Cardiac muscle cell (in vitro differentiated cells and primary cell): ENCODE data around the gene GLT8D1. TPM values are rescaled to one million over a fixed set of nuclear protein-coding genes. Genes with fewer than 3 reads are reported as not detected.

ENCODE experiments used
- DNase-seq, 2 donors: peaks; one replicate each; pipeline versions ENCODE4 v3.0.0 to v3.0.0-alpha.2; 2010 to 2017; ENCODE audit warnings: low read depth in 1 of 2, low spot score in 1 of 2
- H3K27ac ChIP-seq: fragments of 200-600 bp; sonication (generic); 2 replicates; pipeline ENCODE4 v1.5.1; 2016
- H3K27me3 ChIP-seq: fragments of 200-600 bp; sonication (generic); 2 replicates; pipeline ENCODE4 v1.6.0; 2016; ENCODE audit warnings: control low read depth
- H3K36me3 ChIP-seq: fragments of 200-600 bp; sonication (generic); 2 replicates; pipeline ENCODE4 v1.5.1; 2016; ENCODE audit warnings: control low read depth
- H3K4me1 ChIP-seq: fragments of 200-600 bp; sonication (generic); 2 replicates; pipeline ENCODE4 v1.8.1; 2017; ENCODE audit warnings: low read depth, mild to moderate bottlenecking, mixed run types
- H3K4me3 ChIP-seq: fragments of 200-600 bp; sonication (generic); 2 replicates; pipeline ENCODE4 v1.5.1; 2016; ENCODE audit warnings: mild to moderate bottlenecking
- H3K9me3 ChIP-seq: fragments of 200-600 bp; sonication (generic); 2 replicates; pipeline ENCODE4 v1.5.1; 2017; ENCODE audit warnings: low read depth, mild to moderate bottlenecking, control low read depth
- CTCF ChIP-seq: IDR thresholded peaks from 2 replicates; pipeline ENCODE4 v1.5.1; 2012; ENCODE audit warnings: low read depth, mild to moderate bottlenecking, low read length
- polyA plus RNA-seq: library from polyadenylated mRNA; unstranded; fragments of >200 nt; fragmentation: Nextera tagmentation; extraction: Ambion mirVana; gene quantifications from 2 replicates; pipeline ENCODE4 v1.2.1, GENCODE V29; 2016
- total RNA-seq: library from RNA; depleted of rRNA; stranded (reverse); fragments of >200 nt; gene quantifications from 2 replicates; pipeline ENCODE4 v1.2.3, GENCODE V29; 2016

Gene GLT8D1
- total and polyA plus RNA-seq, 2 experiments from 2014 or later = 74.2 to 85.0 TPM

- Histone ChIP-seq H3K36me3 (peaks cover 63% of the 10 kb centered on the region), H3K27me3 (no peaks in the 10 kb centered on the region), H3K9me3 (no peaks in the 10 kb centered on the region), H3K27ac (no peak overlapping the region), H3K4me1 (no peaks in the 10 kb centered on the region), H3K4me3 (no peak overlapping the region)
- no peak for TF ChIP-seq CTCF
- DNase-seq = no peak
Observed at GRCh38 chr3:52651592-52651991, 54.0 kb downstream of the GLT8D1 start.

DNA sequence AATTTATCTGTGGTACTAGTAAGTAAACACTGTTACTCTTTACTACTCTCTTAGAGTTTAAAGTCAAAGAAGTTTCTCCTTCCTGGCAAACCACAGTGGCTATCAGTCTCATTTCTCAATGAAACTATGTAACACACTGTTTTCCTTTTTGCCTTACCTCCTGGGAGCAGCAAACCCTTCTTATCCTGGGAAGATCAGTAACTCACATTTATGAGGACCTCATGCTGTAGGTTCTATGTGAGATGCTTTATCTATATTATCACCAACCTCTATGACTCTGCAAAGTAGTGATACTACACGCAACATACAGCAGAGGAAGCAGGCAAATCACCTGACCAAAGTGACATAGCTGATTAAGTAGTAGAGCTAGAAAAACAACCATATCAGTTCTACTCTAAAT is 55.2 kb downstream of the GLT8D1 start:
- DNase-seq = peak in 1 of 2 donors; percentile 9
- Histone ChIP-seq H3K4me1 (no peaks in the 10 kb centered on the region), H3K4me3 (no peak overlapping the region), H3K27me3 (no peaks in the 10 kb centered on the region), H3K36me3 (peaks cover 63% of the 10 kb centered on the region), H3K9me3 (no peaks in the 10 kb centered on the region), H3K27ac (no peak overlapping the region)
- TF ChIP-seq CTCF = no peak

DNA sequence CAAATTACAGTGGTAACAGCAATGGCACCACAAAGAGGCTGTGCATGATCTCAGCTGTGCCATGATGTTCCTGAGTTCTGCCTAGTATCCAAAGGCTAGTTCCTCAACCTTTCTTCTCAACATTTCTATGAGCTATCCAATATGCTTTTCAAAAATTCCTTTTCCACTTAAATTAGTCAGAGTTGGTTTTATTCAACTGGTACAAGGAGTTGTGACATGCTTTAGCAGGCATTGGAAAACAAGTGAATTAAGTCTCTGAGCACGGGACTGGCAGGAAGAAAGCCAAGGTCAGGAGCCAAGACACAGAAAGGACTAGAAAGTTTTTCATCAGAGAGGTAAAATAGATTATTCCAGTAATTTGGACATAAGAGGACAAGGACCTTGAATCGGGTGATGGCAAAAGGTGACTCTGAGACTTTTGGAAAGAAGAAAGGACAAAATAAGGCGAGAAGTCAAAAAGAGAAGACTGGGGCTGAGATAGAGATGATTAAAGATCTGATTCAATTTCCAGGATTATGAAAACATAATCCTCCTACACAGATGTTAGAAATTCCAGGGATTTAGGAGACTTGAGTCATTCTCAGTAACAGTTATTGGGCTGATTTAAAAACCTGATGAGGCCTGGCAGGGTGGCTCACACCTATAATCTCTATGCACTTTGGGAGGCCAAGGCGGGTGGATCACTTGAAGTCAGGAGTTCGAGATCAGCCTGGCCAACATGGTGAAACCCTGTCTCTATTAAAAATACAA is 56.0 kb downstream of the GLT8D1 start:
- peak in 1 of 2 donors; percentile 60 for DNase-seq
- no peak for TF ChIP-seq CTCF
- H3K27ac ChIP-seq = no peak overlapping the region

DNA sequence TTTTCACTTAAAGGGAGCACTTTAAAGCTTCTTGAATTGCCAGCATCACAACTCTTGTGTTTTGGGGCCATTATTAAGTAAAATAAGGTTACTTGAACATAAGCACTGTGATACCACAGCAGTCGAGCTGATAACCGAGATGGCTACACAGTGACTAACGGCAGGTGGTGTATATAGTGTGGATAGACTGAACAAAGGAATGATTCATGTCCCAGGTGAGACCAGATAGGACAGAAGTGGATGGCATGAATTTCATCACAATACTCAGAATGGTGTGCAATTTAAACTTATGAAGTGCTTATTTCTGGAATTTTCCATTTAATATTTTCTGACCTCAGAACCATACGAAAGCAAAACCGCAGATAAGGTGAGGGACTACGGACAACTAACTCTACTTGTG is 60.0 kb downstream of the GLT8D1 start:
- DNase-seq = no peak
- H3K4me1 ChIP-seq = no peaks in the 10 kb centered on the region
- peaks cover 52% of the 10 kb centered on the region for H3K36me3 ChIP-seq
- TF ChIP-seq CTCF = no peak
- no peaks in the 10 kb centered on the region for H3K9me3 ChIP-seq
- no peaks in the 10 kb centered on the region for H3K27me3 ChIP-seq
- H3K4me3 ChIP-seq = no peak overlapping the region
- H3K27ac ChIP-seq = no peak overlapping the region

More for the DNA sequence above, 56.0 kb downstream of the GLT8D1 start:
- Histone ChIP-seq H3K4me3 (no peak overlapping the region), H3K4me1 (no peaks in the 10 kb centered on the region), H3K36me3 (peaks cover 58% of the 10 kb centered on the region), H3K9me3 (no peaks in the 10 kb centered on the region), H3K27me3 (no peaks in the 10 kb centered on the region)

Other genes starting within 250 kb of the GLT8D1 start
- gene STAB1, start 210.5 kb downstream of the GLT8D1 start, total RNA-seq = 0.81 and 2.2 TPM in 2 replicates
- 0.91 TPM in 1 of 2 replicates, not detected in the other for gene STAB1, start 210.5 kb downstream of the GLT8D1 start, polyA plus RNA-seq
- gene NT5DC2, start 171.9 kb downstream of the GLT8D1 start, total RNA-seq = 214 and 233 TPM in 2 replicates
- gene NT5DC2, start 171.9 kb downstream of the GLT8D1 start, polyA plus RNA-seq = 113 and 120 TPM in 2 replicates
- gene UQCC5, start 169.2 kb downstream of the GLT8D1 start, total RNA-seq = 1.0 and 23.8 TPM in 2 replicates
- 64.7 and 89.3 TPM in 2 replicates for gene UQCC5, start 169.2 kb downstream of the GLT8D1 start, polyA plus RNA-seq
- gene PBRM1, start 19.9 kb downstream of the GLT8D1 start, total RNA-seq = 48.8 and 76.2 TPM in 2 replicates
- 64.0 and 66.4 TPM in 2 replicates for gene PBRM1, start 19.9 kb downstream of the GLT8D1 start, polyA plus RNA-seq
- 53.8 and 57.3 TPM in 2 replicates for gene GNL3, start 19.8 kb downstream of the GLT8D1 start, total RNA-seq
- 83.2 and 92.2 TPM in 2 replicates for gene GNL3, start 19.8 kb downstream of the GLT8D1 start, polyA plus RNA-seq
- gene SPCS1, start 315 bp upstream of the GLT8D1 start, total RNA-seq = 103 and 173 TPM in 2 replicates
- 217 and 234 TPM in 2 replicates for gene SPCS1, start 315 bp upstream of the GLT8D1 start, polyA plus RNA-seq
- 14.7 and 22.5 TPM in 2 replicates for gene NEK4, start 65.1 kb upstream of the GLT8D1 start, total RNA-seq
- 11.2 and 12.4 TPM in 2 replicates for gene NEK4, start 65.1 kb upstream of the GLT8D1 start, polyA plus RNA-seq
- not detected in 2 replicates for gene ITIH1, start 71.8 kb upstream of the GLT8D1 start, total RNA-seq
- gene ITIH1, start 71.8 kb upstream of the GLT8D1 start, polyA plus RNA-seq = 0.20 TPM in 1 of 2 replicates, not detected in the other
- gene ITIH3, start 89.0 kb upstream of the GLT8D1 start, total RNA-seq = 0.06 TPM in 1 of 2 replicates, not detected in the other
- gene ITIH3, start 89.0 kb upstream of the GLT8D1 start, polyA plus RNA-seq = 0.88 TPM in 1 of 2 replicates, not detected in the other
- 2.3 and 2.9 TPM in 2 replicates for gene ITIH4, start 124.9 kb upstream of the GLT8D1 start, total RNA-seq
- gene ITIH4, start 124.9 kb upstream of the GLT8D1 start, polyA plus RNA-seq = 1.7 and 2.0 TPM in 2 replicates
- 1.9 TPM in 1 of 2 replicates, not detected in the other for gene MUSTN1, start 129.2 kb upstream of the GLT8D1 start, total RNA-seq
- not detected in 2 replicates for gene MUSTN1, start 129.2 kb upstream of the GLT8D1 start, polyA plus RNA-seq
- 9.0 and 17.4 TPM in 2 replicates for gene STIMATE, start 191.8 kb upstream of the GLT8D1 start, total RNA-seq
- gene STIMATE, start 191.8 kb upstream of the GLT8D1 start, polyA plus RNA-seq = 4.8 and 7.3 TPM in 2 replicates